Measurements from ENCODE around the gene TES. TPM values are rescaled to one million over a fixed set of nuclear protein-coding genes. Genes with fewer than 3 reads are reported as not detected.

Gene TES
- total and polyA plus RNA-seq, 4 donors: 51.9 to 105 (median 78.0) TPM

- Histone ChIP-seq H3K27ac (ENCODE audit: low read depth in 1 of 2, low read length in 1 of 2) (no peak overlapping the region), H3K9me3 (ENCODE audit: control insufficient read depth in 4 of 4, insufficient read depth in 3 of 4, low read length in 3 of 4) (no peaks in the 10 kb centered on the region), H3K36me3 (ENCODE audit: control insufficient read depth in 4 of 4, insufficient read depth in 4 of 4, low read length in 4 of 4) (peaks cover 0 to 6% (median 0%) of the 10 kb centered on the region in 4 donors), H3K4me3 (no peak overlapping the region), H3K27me3 (ENCODE audit: control insufficient read depth in 3 of 3, insufficient read depth in 3 of 3, low read length in 2 of 3) (no peaks in the 10 kb centered on the region), H3K4me1 (ENCODE audit: control insufficient read depth in 5 of 5, insufficient read depth in 5 of 5, low read length in 5 of 5) (peaks cover 0 to 15% (median 3%) of the 10 kb centered on the region in 5 donors), H3K9ac (ENCODE audit: insufficient read depth in 1 of 2, low read length in 2 of 2) (no peak overlapping the region)
- DNase-seq (peak; percentile 28 to 77 (median 76)), ATAC-seq (ENCODE audit: insufficient read depth, low FRiP score) (no peak)
- WGBS, 2 donors: 29 to 36% methylated on average over 2 of the region's 2 CpGs
- peak; percentile 43 for TF ChIP-seq CTCF (IDR thresholded peaks at IDR 0.05; ENCODE audit: control extremely low read depth, extremely low read depth)
Observed at GRCh38 chr7:116236020-116236630, 25.8 kb downstream of the TES start.

DNA sequence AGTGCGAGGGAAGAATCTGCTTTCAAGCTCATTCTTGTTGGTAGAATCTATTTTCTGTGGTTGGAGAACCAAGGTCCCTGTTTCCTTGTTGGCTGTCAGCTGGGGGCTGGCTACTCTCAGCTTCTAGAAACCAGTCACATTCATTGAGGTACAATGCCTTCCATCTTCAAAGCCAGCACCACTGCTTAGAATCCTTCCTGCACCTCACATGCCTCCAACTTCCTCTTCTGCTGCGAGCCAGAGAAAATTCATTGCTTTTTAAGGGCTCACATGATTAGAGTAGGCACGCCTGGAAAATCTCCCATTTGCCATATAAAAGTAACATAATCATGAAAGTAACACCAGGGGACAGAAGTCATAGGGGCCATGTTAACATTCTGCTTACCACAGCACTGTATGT is 28.7 kb downstream of the TES start:
- 50 to 68% methylated on average over 3 of the region's 3 CpGs for WGBS, 2 donors
- Histone ChIP-seq H3K9me3 (ENCODE audit: control insufficient read depth in 4 of 4, insufficient read depth in 3 of 4, low read length in 3 of 4) (no peaks in the 10 kb centered on the region), H3K36me3 (ENCODE audit: control insufficient read depth in 4 of 4, insufficient read depth in 4 of 4, low read length in 4 of 4) (peaks cover 0 to 6% (median 0%) of the 10 kb centered on the region in 4 donors), H3K4me3 (no peak overlapping the region), H3K27me3 (ENCODE audit: control insufficient read depth in 3 of 3, insufficient read depth in 3 of 3, low read length in 2 of 3) (no peaks in the 10 kb centered on the region), H3K27ac (ENCODE audit: low read depth in 1 of 2, low read length in 1 of 2) (no peak overlapping the region), H3K4me1 (ENCODE audit: control insufficient read depth in 5 of 5, insufficient read depth in 5 of 5, low read length in 5 of 5) (peaks cover 0 to 8% (median 0%) of the 10 kb centered on the region in 5 donors), H3K9ac (ENCODE audit: insufficient read depth in 1 of 2, low read length in 2 of 2) (no peak overlapping the region)
- ATAC-seq (ENCODE audit: insufficient read depth, low FRiP score) (no peak), DNase-seq (no peak)
- TF ChIP-seq CTCF (IDR thresholded peaks at IDR 0.05; ENCODE audit: control extremely low read depth, extremely low read depth): no peak

DNA sequence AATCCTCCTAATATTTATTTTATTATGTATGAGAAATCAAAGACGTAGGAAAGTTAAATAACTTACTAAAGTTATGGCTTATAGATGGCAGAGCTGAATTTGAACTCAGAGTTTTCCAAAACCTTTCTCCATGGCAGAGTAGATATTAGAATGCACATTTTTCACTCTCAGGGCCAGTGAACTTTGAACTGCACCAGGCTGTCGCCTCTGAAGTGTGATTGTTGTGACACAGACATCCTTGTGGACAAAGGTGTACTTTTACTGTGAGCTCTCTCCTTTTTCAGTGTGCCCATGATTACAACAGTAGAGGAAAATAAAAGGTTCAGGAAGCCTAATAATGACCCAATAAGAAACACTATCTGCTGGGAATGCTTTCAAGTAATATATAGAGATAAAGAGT is 29.1 kb downstream of the TES start:
- WGBS, 2 donors: 84 to 88% methylated on average over 2 of the region's 2 CpGs
- TF ChIP-seq CTCF (IDR thresholded peaks at IDR 0.05; ENCODE audit: control extremely low read depth, extremely low read depth): no peak
- Histone ChIP-seq H3K36me3 (ENCODE audit: control insufficient read depth in 4 of 4, insufficient read depth in 4 of 4, low read length in 4 of 4) (peaks cover 0 to 6% (median 0%) of the 10 kb centered on the region in 4 donors), H3K9ac (ENCODE audit: insufficient read depth in 1 of 2, low read length in 2 of 2) (no peak overlapping the region), H3K4me1 (ENCODE audit: control insufficient read depth in 5 of 5, insufficient read depth in 5 of 5, low read length in 5 of 5) (peaks cover 0 to 8% (median 0%) of the 10 kb centered on the region in 5 donors), H3K4me3 (no peak overlapping the region), H3K27ac (ENCODE audit: low read depth in 1 of 2, low read length in 1 of 2) (no peak overlapping the region), H3K27me3 (ENCODE audit: control insufficient read depth in 3 of 3, insufficient read depth in 3 of 3, low read length in 2 of 3) (no peaks in the 10 kb centered on the region), H3K9me3 (ENCODE audit: control insufficient read depth in 4 of 4, insufficient read depth in 3 of 4, low read length in 3 of 4) (no peaks in the 10 kb centered on the region)
- no peak for ATAC-seq (ENCODE audit: insufficient read depth, low FRiP score)
- no peak for DNase-seq

Measured in lung (tissue), 12 donors.